HG03354 (cell line): Measurements from ENCODE around the gene CYP2D6.
"Not testable (repeated sequence)": the region's sequence is repeated elsewhere in the genome, so short reads cannot be mapped to it uniquely, and the experiment has no call there.

Experiments used
- ATAC-seq: cut with Tn5 transposase; IDR thresholded peaks from one replicate; pipeline ENCODE4 v1.9.1; 2021; ENCODE audit warnings: mild to moderate bottlenecking; ENCODE audit not compliant: unreplicated experiment, poor library complexity, severe bottlenecking

Gene CYP2D6

DNA sequence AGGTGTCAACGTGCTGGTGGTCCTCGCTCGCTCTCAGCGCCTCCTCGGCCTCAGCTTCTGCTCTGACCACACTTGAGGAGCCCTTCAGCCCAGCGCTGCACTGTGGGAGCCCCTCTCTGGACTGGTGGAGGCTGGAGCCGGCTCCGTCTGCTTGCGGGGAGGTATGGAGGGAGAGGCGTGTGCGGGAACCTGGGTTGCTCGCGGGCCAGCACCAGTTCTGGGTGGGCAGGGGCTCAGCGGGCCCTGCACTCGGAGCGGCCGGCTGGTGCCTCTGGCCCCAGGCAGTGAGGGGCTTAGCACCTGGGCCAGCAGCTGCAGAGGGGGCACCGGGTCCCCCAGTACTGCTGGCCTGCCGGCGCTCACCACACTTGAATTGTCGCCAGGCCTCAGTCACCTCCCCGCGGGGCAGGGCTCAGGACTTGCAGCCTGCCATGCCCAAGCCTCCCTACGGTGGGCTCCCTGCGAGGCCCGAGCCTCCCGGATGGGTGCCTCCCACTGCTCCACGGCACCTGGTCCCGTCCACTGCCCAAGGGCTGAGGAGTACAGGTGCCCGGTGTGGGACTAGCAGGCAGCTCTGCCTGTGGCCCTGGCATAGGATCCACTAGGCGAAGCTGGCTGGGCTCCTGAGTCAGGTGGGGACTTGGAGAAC, 7.6 kb upstream of the CYP2D6 start:
- ATAC-seq = no peak

DNA sequence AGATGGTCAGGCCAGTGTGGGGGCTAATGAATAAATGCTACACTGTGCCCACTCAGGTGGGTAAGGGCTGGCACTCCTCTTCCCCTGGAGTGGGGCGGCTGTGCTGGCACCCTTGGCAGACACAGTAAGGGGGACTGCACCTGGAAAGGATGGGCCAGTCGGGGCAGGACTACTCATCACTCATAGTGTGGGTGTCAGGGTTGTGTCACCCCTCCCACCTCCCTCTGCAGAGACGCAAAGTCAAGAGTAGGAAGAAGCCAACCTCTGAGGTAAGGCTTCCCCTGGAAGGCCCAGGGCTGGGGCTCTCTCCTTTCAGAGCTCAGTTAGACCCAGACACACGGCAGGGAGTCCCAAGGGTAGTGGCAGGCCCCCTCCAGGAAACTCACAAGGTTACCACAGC, 5.1 kb upstream of the CYP2D6 start:
- ATAC-seq = not testable (repeated sequence)

DNA sequence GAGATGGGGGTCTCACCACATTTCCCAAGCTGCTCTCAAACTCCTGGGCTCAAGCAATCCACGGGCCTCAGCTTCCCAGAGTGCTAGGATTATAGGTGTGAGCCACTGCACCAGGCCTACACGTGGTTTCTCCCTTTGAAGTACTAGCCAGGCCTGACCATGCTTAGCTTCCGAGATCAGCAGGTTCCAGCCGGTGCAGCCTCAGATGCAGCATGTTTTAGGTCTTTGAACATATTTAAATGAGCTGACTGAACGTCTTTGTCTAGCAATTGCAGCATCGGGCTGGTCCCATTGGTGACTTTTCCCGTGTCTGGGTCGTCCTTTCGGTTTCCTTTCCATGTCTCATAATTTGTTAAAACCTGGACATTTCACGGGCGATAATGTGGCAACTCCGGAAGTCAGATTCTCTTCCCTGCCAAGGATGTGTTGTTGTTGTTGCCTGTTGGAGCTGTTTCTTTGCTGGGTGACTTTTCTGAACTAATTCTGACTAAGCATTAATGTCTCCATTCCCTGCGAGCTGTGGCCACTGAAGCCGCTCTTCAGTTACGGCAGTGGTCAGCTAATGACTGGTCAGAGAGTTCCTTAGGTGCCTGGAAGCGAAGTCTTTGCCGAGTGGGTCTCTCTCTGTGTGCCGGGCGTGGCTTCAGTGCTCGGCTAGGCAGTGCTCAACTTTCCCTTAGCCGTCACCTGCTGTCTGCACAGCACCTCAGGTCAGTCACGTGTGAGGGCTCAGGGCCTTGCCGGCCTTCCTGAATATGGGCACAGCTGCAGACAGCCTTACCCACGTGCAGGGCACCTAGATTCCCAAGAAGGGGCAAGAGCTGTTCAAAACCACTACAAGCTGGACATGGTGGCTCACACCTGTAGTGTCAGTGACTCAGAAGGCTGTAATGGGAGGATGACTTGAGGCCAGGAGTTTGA, 3.8 kb upstream of the CYP2D6 start:
- ATAC-seq = no peak

DNA sequence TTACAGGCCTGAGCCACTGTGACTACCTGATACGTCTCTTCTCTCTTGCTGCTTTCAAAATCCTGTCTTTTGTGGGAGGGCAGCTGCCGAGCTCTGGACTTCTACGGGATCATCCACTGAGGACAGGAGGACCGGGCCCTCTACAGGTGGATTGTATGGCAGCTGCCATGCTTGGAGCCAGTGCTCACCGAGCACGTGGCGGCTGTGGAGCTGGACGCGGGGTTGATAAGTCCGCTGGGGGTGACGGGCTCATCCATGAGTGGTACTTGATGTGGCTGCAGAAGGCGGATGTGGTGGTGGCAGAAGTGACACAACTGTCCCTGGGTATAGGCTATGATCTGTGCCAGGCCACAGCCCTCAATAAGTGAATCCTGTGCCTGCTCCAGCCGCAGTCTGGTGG, 1.8 kb upstream of the CYP2D6 start:
- ATAC-seq = no peak

DNA sequence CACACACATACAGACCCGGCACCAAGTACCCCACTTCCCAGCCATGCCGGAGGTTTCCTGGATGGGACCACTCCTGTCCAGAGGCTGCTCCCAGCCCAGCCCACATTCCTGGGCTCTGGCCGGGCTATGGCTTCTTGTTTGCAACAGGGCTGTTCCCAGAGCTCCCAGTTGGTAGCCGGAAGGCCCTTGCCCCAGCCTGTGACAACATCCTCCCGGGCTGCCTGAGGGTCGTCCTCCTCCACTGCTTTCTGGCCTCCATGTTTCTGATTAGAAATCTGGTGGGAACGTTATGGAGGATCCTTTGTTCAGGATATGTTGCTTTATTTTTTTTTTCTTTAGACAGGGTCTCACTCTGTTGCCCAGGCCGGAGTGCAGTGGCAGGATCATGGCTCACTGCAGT, 952 bp upstream of the CYP2D6 start:
- ATAC-seq = no peak

DNA sequence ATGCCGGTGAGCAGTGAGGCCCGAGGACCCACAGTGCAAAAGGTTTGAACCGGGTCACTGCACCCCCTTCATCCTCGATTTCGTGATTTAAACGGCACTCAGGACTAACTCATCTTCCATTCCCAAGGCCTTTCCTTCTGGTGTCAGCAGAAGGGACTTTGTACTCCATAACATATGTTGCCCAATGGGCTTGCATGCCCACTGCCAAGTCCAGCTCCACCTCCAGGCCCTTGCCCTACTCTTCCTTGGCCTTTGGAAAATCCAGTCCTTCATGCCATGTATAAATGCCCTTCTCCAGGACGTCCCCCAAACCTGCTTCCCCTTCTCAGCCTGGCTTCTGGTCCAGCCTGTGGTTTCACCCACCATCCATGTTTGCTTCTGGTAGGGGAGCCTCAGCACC, 428 bp downstream of the CYP2D6 start:
- not testable (repeated sequence) for ATAC-seq

DNA sequence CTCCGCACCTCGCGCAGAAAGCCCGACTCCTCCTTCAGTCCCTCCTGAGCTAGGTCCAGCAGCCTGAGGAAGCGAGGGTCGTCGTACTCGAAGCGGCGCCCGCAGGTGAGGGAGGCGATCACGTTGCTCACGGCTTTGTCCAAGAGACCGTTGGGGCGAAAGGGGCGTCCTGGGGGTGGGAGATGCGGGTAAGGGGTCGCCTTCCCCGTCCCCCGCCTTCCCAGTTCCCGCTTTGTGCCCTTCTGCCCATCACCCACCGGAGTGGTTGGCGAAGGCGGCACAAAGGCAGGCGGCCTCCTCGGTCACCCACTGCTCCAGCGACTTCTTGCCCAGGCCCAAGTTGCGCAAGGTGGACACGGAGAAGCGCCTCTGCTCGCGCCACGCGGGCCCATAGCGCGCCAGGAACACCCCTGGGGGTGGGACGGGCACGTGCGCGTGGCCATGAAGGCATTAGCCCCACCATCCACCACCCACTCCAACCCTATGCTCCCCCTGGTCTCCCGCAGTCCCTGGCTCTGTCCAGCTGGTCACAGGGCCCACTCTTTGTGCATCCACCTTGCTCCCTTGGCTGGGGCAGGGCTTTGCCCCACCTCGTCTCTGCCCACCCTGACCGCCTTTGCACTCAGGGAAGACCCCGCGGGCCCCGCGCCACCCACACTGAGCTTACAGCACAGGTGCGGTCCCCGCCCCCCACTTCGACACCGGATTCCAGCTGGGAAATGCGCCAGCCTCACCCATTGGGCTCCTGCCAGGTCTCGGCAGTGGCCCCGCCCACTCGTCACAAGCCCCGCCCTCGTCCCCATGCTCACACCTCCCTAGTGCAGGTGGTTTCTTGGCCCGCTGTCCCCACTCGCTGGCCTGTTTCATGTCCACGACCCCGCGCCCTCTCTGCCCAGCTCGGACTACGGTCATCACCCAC, 1.6 kb downstream of the CYP2D6 start:
- ATAC-seq = not testable (repeated sequence)

DNA sequence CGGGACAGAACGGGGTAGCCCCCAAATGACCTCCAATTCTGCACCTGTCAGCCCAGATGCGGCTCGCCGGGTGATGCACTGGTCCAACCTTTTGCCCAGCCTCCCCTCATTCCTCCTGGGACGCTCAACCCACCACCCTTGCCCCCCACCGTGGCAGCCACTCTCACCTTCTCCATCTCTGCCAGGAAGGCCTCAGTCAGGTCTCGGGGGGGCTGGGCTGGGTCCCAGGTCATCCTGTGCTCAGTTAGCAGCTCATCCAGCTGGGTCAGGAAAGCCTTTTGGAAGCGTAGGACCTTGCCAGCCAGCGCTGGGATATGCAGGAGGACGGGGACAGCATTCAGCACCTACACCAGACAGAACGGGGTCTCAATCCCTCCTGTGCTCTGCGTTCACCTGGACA, 2.6 kb downstream of the CYP2D6 start:
- ATAC-seq = not testable (repeated sequence)

DNA sequence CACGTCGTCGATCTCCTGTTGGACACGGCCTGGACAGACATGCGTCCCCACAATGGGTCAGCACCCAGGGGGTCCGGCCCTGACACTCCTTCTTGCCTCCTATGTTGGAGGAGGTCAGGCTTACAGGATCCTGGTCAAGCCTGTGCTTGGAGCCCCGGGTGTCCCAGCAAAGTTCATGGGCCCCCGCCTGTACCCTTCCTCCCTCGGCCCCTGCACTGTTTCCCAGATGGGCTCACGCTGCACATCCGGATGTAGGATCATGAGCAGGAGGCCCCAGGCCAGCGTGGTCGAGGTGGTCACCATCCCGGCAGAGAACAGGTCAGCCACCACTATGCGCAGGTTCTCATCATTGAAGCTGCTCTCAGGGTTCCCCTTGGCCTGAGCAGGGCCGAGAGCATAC, 3.0 kb downstream of the CYP2D6 start:
- no peak for ATAC-seq

DNA sequence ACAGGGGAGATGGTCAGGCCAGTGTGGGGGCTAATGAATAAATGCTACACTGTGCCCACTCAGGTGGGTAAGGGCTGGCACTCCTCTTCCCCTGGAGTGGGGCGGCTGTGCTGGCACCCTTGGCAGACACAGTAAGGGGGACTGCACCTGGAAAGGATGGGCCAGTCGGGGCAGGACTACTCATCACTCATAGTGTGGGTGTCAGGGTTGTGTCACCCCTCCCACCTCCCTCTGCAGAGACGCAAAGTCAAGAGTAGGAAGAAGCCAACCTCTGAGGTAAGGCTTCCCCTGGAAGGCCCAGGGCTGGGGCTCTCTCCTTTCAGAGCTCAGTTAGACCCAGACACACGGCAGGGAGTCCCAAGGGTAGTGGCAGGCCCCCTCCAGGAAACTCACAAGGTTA, 7.1 kb downstream of the CYP2D6 start:
- ATAC-seq = not testable (repeated sequence)

DNA sequence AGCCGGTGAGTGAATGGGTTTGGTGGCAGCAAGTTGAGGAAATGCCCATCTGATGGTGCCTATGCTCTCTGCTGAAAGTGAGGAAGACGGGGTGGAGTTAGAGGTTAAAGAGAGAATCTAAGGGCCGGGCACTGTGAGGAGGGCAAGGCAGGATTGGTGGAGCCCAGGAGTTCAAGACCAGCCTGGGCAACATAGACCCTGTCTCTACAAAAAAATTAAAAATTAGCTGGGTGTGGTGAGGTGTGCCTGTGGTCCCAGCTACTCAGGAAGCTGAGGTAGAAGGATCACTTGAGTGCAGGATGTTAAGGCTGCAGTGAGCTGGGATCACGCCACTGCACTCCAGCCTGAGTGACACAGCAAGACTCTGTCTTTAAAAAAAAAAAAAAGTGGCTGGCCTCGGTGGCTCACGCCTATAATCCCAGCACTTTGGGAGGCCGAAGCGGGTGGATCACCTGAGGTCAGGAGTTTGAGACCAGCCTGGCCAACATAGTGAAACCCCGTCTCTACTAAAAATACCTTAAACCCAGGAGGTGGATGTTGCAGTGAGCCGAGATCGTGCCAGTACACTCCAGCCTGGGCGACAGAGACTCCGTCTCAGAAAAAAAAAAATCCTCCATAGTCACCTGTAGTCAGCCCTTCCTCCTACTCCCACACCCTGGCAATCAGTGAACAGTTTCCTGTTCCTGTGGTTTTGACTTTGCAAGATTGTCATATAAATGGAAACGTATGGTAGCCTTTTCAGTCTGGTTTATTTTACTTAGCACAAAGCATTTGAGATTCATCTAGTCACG, 10.2 kb downstream of the CYP2D6 start:
- ATAC-seq = not testable (repeated sequence)

DNA sequence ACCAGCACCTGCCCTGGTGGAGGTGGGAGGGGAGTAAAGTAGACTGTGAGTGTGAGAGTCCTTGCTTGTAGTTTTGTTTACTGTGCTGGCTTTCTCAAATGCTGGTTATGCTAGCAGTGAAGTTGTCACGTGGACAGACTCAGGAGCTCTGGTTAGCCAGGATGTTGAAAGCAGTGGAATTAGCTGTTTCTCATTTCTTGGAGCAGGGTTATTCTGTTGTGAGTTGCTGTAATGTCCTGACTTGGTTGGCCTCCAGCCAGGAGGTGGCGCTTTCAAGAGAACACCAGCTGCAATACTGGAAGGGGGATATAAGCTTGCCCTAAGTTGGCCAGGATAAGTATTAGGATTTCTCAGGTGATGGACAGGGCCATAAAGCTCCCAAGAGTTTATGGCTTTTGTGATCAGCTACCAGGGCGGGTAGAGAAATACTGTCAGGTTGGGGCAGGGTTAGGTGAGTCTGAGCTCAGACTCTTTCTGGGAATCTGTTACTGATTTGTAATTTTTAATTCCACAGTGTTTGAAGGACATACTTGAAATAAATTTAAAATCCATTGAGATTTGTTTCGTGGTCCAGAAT, 13.7 kb downstream of the CYP2D6 start:
- ATAC-seq = no peak

DNA sequence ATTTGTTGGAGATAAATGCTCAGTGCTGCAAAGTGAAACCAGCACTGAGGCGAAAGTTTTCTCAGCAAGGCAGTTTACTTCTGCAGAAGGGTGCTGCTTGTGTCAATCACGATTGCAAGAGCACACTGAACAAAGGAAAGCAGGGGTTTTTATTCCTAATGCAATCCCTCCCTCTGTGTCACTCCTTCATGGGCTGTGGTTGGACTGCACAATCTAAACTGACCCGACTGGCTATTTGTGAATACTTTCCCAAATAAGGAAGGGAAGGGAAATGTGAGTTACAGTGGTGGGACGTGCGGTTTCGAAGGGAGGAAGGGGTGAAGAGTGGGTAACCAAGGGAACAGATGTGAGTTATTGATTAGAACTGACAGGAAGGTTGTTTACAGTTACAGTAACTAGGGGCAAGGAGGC, 15.2 kb downstream of the CYP2D6 start:
- not testable (repeated sequence) for ATAC-seq

DNA sequence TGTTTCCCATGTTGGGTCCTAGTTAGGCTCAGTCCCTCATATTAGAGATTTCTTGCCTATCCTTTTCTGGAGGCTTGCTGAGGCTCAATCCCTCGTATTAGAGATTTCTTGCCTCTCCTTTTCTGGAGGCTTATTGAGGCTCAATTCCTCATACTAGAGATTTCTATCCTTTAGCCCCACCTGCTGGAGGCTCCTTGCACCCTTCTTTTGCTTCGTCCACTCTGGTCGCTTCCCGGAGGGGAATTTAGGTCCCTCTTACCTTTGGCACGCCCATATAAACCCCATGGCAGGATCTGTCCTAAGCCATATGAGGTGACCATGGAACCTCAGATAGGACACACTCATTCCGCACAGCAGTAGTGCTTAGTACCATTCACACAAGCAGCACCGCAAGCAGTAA, 15.9 kb downstream of the CYP2D6 start:
- ATAC-seq = no peak

DNA sequence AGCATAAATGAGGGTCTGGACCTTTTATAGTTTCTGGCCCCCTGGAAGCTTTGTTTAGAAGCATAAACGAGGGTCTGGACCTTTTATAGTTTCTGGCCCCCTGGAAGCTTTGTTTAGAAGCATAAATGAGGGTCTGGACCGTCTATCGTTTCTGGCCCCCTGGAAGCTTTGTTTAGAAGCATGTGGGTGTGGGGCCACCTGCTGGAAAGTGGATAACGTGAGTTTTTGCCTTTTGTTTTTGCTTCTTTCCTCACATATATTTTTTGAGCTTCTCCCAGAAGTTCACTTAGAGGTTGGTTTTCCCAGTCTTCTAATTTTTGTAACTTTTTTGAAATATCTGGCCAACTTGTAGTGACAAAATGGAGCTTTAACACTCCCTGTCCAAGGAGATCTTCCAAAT, 17.8 kb downstream of the CYP2D6 start:
- ATAC-seq = not testable (repeated sequence)

DNA sequence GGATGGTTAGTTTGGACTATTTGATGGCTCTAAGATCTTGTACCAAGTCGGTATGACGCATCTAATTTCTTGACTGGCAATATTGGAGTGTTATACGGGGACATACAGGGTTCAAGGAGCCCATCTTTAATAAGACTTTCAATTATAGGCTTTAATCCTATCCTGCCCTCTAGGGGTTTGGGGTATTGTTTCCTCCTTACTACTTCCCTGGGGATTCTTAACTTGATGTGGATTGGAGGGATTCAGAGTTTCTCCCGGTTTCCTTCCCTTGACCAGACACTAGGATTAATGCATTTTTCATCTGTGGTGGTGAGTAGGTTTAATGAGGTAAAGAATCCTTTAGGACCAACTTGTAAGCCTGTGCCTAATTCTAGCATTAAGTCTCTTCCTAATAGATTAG, 18.8 kb downstream of the CYP2D6 start:
- ATAC-seq = no peak

DNA sequence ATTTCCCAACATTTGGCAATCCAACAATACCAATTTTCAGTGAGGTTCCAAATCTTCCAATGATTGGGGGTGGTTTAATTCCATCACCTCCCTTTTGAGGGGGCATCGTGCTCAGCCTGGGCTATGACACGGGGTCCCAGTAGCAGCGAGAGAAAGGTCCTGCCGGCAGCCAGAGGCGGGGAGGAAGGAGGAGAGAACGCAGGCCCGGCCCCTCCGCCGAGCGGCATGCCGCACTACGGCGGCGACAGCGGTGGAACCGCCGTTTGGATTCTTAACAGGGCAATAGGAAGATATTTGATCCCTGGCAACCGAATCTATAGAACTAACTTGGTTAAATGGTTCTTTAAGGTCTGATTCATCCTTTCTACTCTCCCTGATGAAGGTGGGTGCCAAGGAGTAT, 21.8 kb downstream of the CYP2D6 start:
- no peak for ATAC-seq

DNA sequence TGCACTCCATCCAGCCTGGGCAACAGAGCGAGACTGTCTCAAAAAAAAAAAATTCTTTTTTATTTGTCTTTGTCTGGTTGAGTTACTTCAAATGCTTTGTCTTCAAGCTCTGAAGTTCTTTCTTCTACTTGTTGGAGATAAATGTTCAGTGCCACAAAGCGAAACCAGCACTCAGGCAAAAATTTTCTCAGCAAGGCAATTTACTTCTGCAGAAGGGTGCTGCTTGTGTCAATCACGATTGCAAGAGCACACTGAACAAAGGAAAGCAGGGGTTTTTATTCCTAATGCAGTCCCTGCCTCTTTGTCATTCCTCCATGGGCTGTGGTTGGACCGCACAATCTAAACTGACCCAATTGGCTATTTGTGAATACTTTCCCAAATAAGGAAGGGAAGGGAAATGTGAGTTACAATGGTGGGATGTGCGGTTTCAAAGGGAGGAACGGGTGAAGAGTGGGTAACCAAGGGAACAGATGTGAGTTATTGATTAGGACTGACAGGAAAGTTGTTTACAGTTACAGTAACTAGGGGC, 26.2 kb downstream of the CYP2D6 start:
- ATAC-seq = not testable (repeated sequence)

DNA sequence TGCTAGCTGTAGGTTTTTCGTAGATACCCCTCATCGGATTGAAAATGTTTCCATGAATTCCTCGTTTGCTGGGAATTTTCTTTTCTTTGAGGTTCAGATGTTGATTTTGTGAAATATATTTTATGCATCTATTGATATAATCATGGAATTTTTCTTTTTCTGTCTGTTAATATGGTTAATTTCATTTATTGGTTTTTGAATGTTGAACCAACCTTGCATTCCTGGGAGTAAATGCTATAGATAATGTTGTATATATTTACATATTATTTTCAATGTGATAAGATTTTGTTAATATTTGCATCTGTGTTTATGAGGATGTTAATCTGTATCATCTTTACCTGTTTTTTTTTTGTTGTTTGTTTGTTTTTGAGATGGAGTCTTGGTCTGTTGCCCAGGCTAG, 29.4 kb downstream of the CYP2D6 start:
- no peak for ATAC-seq
